OCI-LY1 (cell line): ENCODE data around the gene DPF3.

Experiments used
- H2AFZ ChIP-seq: fragments of 200-600 bp; sonication (generic), shearing (Covaris generic); 2 replicates; pipeline ENCODE4 v1.6.0; 2014; ENCODE audit warnings: antibody characterized with exemption, mild to moderate bottlenecking, low read length
- H3F3A ChIP-seq: fragments of 200-600 bp; sonication (generic), shearing (Covaris generic); 2 replicates; pipeline ENCODE4 v1.6.0; 2014; ENCODE audit warnings: mild to moderate bottlenecking, antibody characterized with exemption, low read length, moderate library complexity; ENCODE audit not compliant: insufficient read depth
- H3K27ac ChIP-seq: fragments of 200-600 bp; sonication (generic); 2 replicates; pipeline ENCODE4 v1.5.1; 2014; ENCODE audit warnings: low read length, mixed run types, mild to moderate bottlenecking, low read depth; ENCODE audit not compliant: poor library complexity, severe bottlenecking
- H3K27me3 ChIP-seq: fragments of 200-600 bp; sonication (generic); 2 replicates; pipeline ENCODE4 v1.6.0; 2014; ENCODE audit warnings: antibody characterized with exemption, mild to moderate bottlenecking, low read length, moderate library complexity; ENCODE audit not compliant: insufficient read depth
- H3K36me3 ChIP-seq: fragments of 200-600 bp; sonication (generic); 2 replicates; pipeline ENCODE4 v1.6.1; 2014; ENCODE audit warnings: mild to moderate bottlenecking, antibody characterized with exemption, low read length, moderate library complexity, mixed read lengths; ENCODE audit not compliant: insufficient read depth
- H3K4me1 ChIP-seq: fragments of 200-600 bp; sonication (generic); 2 replicates; pipeline ENCODE4 v1.5.1; 2014; ENCODE audit warnings: mild to moderate bottlenecking, low read length, moderate library complexity; ENCODE audit not compliant: insufficient read depth, severe bottlenecking
- H3K4me2 ChIP-seq: fragments of 200-600 bp; sonication (generic), shearing (Covaris generic); 2 replicates; pipeline ENCODE4 v1.6.1; 2014; ENCODE audit warnings: low read length
- H3K4me3 ChIP-seq: fragments of 200-600 bp; sonication (generic); 2 replicates; pipeline ENCODE4 v1.5.1; 2014; ENCODE audit warnings: low read length, low read depth, mild to moderate bottlenecking, mixed read lengths; ENCODE audit not compliant: poor library complexity, severe bottlenecking
- H3K79me2 ChIP-seq: fragments of 200-600 bp; shearing (Covaris generic); 2 replicates; pipeline ENCODE4 v1.6.1; 2016; ENCODE audit warnings: mixed run types, low read length, mixed read lengths; ENCODE audit not compliant: insufficient read depth
- H3K9ac ChIP-seq: fragments of 200-600 bp; sonication (generic), shearing (Covaris generic); 2 replicates; pipeline ENCODE4 v1.6.1; 2014; ENCODE audit warnings: mild to moderate bottlenecking, low read length, mixed read lengths
- H3K9me2 ChIP-seq: fragments of 200-600 bp; sonication (generic), shearing (Covaris generic); 2 replicates; pipeline ENCODE4 v1.6.1; 2014; ENCODE audit warnings: low read depth, mild to moderate bottlenecking, low read length, mixed read lengths
- H3K9me3 ChIP-seq: fragments of 200-600 bp; shearing (Covaris generic); 2 replicates; pipeline ENCODE4 v1.6.1; 2014; ENCODE audit warnings: low read length, mixed read lengths
- H4K20me1 ChIP-seq: fragments of 200-600 bp; sonication (generic), shearing (Covaris generic); 2 replicates; pipeline ENCODE4 v1.6.0; 2016; ENCODE audit warnings: mild to moderate bottlenecking, low read length; ENCODE audit not compliant: insufficient read depth
- CTCF ChIP-seq: fragments of 200-600 bp; sonication (generic), shearing (Covaris generic); IDR thresholded peaks from 2 replicates; pipeline ENCODE4 v1.5.1; 2017; ENCODE audit warnings: mild to moderate bottlenecking, antibody characterized with exemption, low read length, moderate library complexity, mixed read lengths
- EZH2 ChIP-seq: fragments of 200-600 bp; sonication (generic), shearing (Covaris generic); IDR thresholded peaks from 2 replicates; pipeline ENCODE4 v1.8.0; 2017; ENCODE audit warnings: borderline replicate concordance, mixed run types, mild to moderate bottlenecking, antibody characterized with exemption, low read length, moderate library complexity, mixed read lengths

The DPF3 gene

GRCh38 chr14:72604133-72604532 is 289.8 kb downstream of the DPF3 start:
- Histone ChIP-seq H3K27ac (no peak overlapping the region), H3K9me3 (no peaks in the 10 kb centered on the region), H3K4me1 (no peaks in the 10 kb centered on the region), H3K79me2 (no peaks in the 10 kb centered on the region), H2AFZ (no peak overlapping the region), H3K27me3 (peaks cover 12% of the 10 kb centered on the region), H3F3A (no peaks in the 10 kb centered on the region), H3K9me2 (no peaks in the 10 kb centered on the region), H3K9ac (no peak overlapping the region), H3K4me3 (no peak overlapping the region), H3K36me3 (no peaks in the 10 kb centered on the region), H3K4me2 (no peak overlapping the region), H4K20me1 (no peaks in the 10 kb centered on the region)
- TF ChIP-seq CTCF, result no peak
- no peak for TF ChIP-seq EZH2

- no peak overlapping the region for H2AFZ ChIP-seq
- no peaks in the 10 kb centered on the region for H4K20me1 ChIP-seq
- H3K79me2 ChIP-seq, result no peaks in the 10 kb centered on the region
- H3K9ac ChIP-seq, result no peak overlapping the region
- no peak for TF ChIP-seq CTCF
- no peak for TF ChIP-seq EZH2
- peaks cover 12% of the 10 kb centered on the region for H3K27me3 ChIP-seq
- H3K36me3 ChIP-seq, result no peaks in the 10 kb centered on the region
- no peaks in the 10 kb centered on the region for H3K9me3 ChIP-seq
- no peak overlapping the region for H3K4me3 ChIP-seq
- H3K4me2 ChIP-seq, result no peak overlapping the region
- no peaks in the 10 kb centered on the region for H3F3A ChIP-seq
- no peaks in the 10 kb centered on the region for H3K9me2 ChIP-seq
- no peak overlapping the region for H3K27ac ChIP-seq
- no peaks in the 10 kb centered on the region for H3K4me1 ChIP-seq
Measured at GRCh38 chr14:72603639-72604038, 290.3 kb downstream of the DPF3 start.

- Histone ChIP-seq H3K4me1 (no peaks in the 10 kb centered on the region), H2AFZ (no peak overlapping the region), H3F3A (no peaks in the 10 kb centered on the region), H3K27me3 (peaks cover 12% of the 10 kb centered on the region), H3K27ac (no peak overlapping the region), H3K79me2 (no peaks in the 10 kb centered on the region), H3K9me2 (no peaks in the 10 kb centered on the region), H3K36me3 (no peaks in the 10 kb centered on the region), H3K9me3 (no peaks in the 10 kb centered on the region), H3K9ac (no peak overlapping the region), H4K20me1 (no peaks in the 10 kb centered on the region), H3K4me2 (no peak overlapping the region), H3K4me3 (no peak overlapping the region)
- TF ChIP-seq EZH2 (no peak), CTCF (no peak)
Measured at GRCh38 chr14:72600551-72601330, 293.2 kb downstream of the DPF3 start.
